GM12872 (cell line): Measurements from ENCODE around the gene UBL5.

ENCODE experiments used
- CTCF ChIP-seq: IDR thresholded peaks from 3 replicates; pipeline ENCODE4 v1.5.1; 2011; ENCODE audit warnings: low read depth, mild to moderate bottlenecking, low read length, moderate library complexity; ENCODE audit not compliant: insufficient read depth

The UBL5 gene

DNA sequence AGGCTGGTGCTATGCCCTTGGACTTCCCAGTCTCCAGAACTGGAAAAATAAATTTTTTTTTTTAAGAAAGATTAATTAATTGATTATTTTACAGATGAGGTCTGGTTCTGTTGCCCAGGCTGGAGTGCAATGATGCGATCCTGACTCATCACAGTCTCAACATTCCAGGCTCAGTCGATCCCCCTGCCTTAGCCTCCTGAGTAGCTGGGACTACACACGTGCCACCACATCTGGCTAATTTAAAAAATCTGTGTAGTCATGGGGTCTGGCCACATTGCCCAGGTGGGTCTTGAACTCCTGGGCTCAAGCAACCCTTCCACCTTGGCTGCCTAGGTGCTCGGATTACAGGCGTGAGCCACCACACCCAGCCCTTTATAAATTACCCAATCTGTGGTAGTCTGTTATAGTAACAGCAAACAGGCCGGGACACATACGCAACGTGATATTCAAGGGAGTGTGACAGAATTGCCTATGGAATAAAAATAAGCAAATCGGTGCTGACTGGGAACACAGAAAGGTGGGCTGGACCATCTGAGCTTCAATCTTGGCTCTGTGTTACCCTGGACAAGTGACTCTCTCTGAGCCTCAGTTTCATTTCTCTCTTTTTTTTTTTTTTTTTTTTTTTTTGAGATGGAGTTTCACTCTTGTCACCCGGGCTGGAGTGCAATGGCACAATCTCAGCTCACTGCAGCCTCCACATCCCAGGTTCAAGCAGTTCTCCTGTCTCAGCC, 50.2 kb downstream of the UBL5 start:
- TF ChIP-seq CTCF: no peak

GRCh38 chr19:9878511-9879196, 50.9 kb downstream of the UBL5 start:
- TF ChIP-seq CTCF: no peak
